ENCODE measurements around the gene SLC39A11.

DNA sequence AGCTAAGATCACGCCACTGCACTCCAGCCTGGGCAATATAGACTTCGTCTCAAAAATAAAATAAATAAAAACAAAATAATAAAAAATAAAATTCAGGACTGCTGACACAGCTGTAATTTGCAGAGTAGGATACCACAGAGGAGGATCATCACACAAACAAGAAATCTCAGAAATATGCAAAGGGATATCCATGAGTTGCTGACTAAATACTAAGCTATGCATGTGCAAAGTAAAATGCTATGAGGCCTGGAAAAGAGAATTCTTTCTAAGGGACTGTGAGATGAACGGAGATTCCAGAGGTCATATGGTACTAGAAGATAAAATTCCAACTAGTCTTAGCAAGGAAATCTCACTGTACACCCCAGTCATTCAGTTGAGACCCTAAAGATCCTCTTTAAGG, 74.8 kb downstream of the SLC39A11 start:
- no peak for TF ChIP-seq EZH2phosphoT487 (IDR thresholded peaks at IDR 0.05; ENCODE audit: insufficient read depth, low read depth)
- TF ChIP-seq EZH2 (IDR thresholded peaks at IDR 0.05; ENCODE audit: insufficient read depth, poor library complexity, severe bottlenecking): no peak

Data from GM23248 (cell line).